ENCODE results near the gene JARID2.
A peak's percentile ranks its signal among the peaks of the same experiment; 100 is the strongest.
"Not testable (repeated sequence)": the region's sequence is repeated elsewhere in the genome, so short reads cannot be mapped to it uniquely, and the experiment has no call there.

The JARID2 gene

GRCh38 chr6:15296249-15296648 lies 50.4 kb downstream of the JARID2 start:
- DNase-seq (ENCODE audit: insufficient read length, low spot score) (no peak), FAIRE-seq (no peak)
- TF ChIP-seq PAX5 (IDR thresholded peaks at IDR 0.05; ENCODE audit: insufficient read depth, low read length, severe bottlenecking) (no peak), POU2F2 (IDR thresholded peaks at IDR 0.05; ENCODE audit: low read depth, low read length) (no peak), SPI1 (IDR thresholded peaks at IDR 0.05; ENCODE audit: low read depth, low read length) (no peak), POLR2AphosphoS5 (IDR thresholded peaks at IDR 0.05; ENCODE audit: low read depth, low read length) (no peak), POLR2A (IDR thresholded peaks at IDR 0.05; ENCODE audit: low read depth, low read length) (no peak), TAF1 (IDR thresholded peaks at IDR 0.05; ENCODE audit: low read depth, low read length) (no peak)

- TF ChIP-seq TAF1 (IDR thresholded peaks at IDR 0.05; ENCODE audit: low read depth, low read length) (no peak), PAX5 (IDR thresholded peaks at IDR 0.05; ENCODE audit: insufficient read depth, low read length, severe bottlenecking) (no peak), POLR2AphosphoS5 (IDR thresholded peaks at IDR 0.05; ENCODE audit: low read depth, low read length) (no peak), POU2F2 (IDR thresholded peaks at IDR 0.05; ENCODE audit: low read depth, low read length) (no peak), SPI1 (IDR thresholded peaks at IDR 0.05; ENCODE audit: low read depth, low read length) (no peak), POLR2A (IDR thresholded peaks at IDR 0.05; ENCODE audit: low read depth, low read length) (no peak)
- DNase-seq (ENCODE audit: insufficient read length, low spot score): no peak
- FAIRE-seq: peak; percentile 35
These were observed 50.9 kb downstream of the JARID2 start for GRCh38 chr6:15296735-15297134.

DNA sequence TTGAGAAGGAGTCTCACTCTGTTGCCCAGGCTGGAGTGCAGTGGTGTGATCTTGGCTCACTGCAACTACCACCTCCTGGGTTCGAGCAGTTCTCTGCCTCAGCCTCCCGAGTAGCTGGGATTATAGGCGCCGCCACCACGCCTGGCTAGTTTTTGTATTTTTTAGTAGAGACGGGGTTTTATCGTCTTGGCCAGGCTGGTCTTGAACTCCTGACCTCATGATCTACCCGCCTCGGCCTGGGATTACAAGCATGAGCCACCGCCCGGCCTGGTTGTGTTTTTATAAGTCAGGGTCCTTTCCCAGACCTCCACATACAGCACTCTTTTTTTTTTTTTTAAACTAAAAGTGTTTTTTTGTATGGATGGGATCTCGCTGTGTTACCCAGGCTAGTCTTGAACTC lies 51.3 kb downstream of the JARID2 start:
- not testable (repeated sequence) for FAIRE-seq

GRCh38 chr6:15297895-15298590 lies 52.2 kb downstream of the JARID2 start:
- FAIRE-seq (no peak), DNase-seq (ENCODE audit: insufficient read length, low spot score) (no peak)
- TF ChIP-seq POLR2AphosphoS5 (IDR thresholded peaks at IDR 0.05; ENCODE audit: low read depth, low read length): no peak
- TF ChIP-seq PAX5 (IDR thresholded peaks at IDR 0.05; ENCODE audit: insufficient read depth, low read length, severe bottlenecking): no peak
- no peak for TF ChIP-seq SPI1 (IDR thresholded peaks at IDR 0.05; ENCODE audit: low read depth, low read length)
- no peak for TF ChIP-seq POLR2A (IDR thresholded peaks at IDR 0.05; ENCODE audit: low read depth, low read length)
- no peak for TF ChIP-seq TAF1 (IDR thresholded peaks at IDR 0.05; ENCODE audit: low read depth, low read length)
- no peak for TF ChIP-seq POU2F2 (IDR thresholded peaks at IDR 0.05; ENCODE audit: low read depth, low read length)

More for the DNA sequence above, 51.3 kb downstream of the JARID2 start:
- not testable (repeated sequence) for DNase-seq (ENCODE audit: insufficient read length, low spot score)

GRCh38 chr6:15299430-15300131 lies 53.7 kb downstream of the JARID2 start:
- DNase-seq (ENCODE audit: insufficient read length, low spot score): peak; percentile 43
- TF ChIP-seq TAF1 (IDR thresholded peaks at IDR 0.05; ENCODE audit: low read depth, low read length) (0 out of 2 replicates have a peak, but pooled peaks have one; percentile 17), SPI1 (IDR thresholded peaks at IDR 0.05; ENCODE audit: low read depth, low read length) (peak; percentile 98), POLR2AphosphoS5 (IDR thresholded peaks at IDR 0.05; ENCODE audit: low read depth, low read length) (no peak), POU2F2 (IDR thresholded peaks at IDR 0.05; ENCODE audit: low read depth, low read length) (no peak), PAX5 (IDR thresholded peaks at IDR 0.05; ENCODE audit: insufficient read depth, low read length, severe bottlenecking) (peak; percentile 32), POLR2A (IDR thresholded peaks at IDR 0.05; ENCODE audit: low read depth, low read length) (no peak; the same call in 1 of the 2 replicates)
- peak; percentile 94 for FAIRE-seq

DNA sequence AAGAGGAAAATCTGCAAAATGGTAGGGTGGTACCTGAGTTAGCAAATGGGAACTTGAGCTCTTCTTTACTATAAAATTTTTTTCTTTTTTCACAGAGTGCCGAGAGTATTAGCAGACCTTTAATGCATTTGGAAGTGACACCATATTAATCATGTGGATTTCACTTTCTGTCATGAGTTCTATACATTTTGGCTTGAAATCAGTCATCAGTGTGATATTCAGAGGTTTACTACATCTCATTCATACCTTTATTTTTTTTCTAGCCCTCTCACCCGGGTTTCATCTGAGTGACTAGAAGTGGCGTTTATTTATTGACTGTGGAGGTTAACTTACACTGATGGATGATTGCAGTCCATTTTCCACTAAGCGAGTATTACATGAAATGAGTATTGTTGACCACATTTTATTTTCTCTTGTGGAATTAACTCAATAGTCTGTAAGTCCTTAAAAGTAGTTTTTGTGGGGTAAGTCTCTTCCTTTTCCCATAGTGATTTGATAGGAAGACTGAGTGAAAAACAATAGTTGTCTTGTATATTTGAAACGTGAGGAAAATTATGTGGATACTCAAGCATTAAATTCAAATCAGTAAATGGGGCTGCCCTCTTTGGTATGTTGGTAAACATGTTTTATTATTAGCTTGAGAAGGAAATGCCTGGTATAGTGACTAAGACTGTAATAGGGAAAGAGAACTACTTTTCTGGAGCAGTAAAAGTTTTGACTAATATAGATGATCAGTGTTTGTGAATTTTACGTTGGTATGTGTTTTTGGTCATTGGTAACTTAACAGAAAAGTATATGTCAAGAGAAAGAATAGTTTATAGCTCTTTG lies 55.5 kb downstream of the JARID2 start:
- FAIRE-seq (no peak), DNase-seq (ENCODE audit: insufficient read length, low spot score) (no peak)
- TF ChIP-seq PAX5 (IDR thresholded peaks at IDR 0.05; ENCODE audit: insufficient read depth, low read length, severe bottlenecking): no peak
- TF ChIP-seq POLR2AphosphoS5 (IDR thresholded peaks at IDR 0.05; ENCODE audit: low read depth, low read length): no peak
- no peak for TF ChIP-seq SPI1 (IDR thresholded peaks at IDR 0.05; ENCODE audit: low read depth, low read length)
- no peak for TF ChIP-seq POLR2A (IDR thresholded peaks at IDR 0.05; ENCODE audit: low read depth, low read length)
- TF ChIP-seq POU2F2 (IDR thresholded peaks at IDR 0.05; ENCODE audit: low read depth, low read length): no peak
- no peak for TF ChIP-seq TAF1 (IDR thresholded peaks at IDR 0.05; ENCODE audit: low read depth, low read length)

DNA sequence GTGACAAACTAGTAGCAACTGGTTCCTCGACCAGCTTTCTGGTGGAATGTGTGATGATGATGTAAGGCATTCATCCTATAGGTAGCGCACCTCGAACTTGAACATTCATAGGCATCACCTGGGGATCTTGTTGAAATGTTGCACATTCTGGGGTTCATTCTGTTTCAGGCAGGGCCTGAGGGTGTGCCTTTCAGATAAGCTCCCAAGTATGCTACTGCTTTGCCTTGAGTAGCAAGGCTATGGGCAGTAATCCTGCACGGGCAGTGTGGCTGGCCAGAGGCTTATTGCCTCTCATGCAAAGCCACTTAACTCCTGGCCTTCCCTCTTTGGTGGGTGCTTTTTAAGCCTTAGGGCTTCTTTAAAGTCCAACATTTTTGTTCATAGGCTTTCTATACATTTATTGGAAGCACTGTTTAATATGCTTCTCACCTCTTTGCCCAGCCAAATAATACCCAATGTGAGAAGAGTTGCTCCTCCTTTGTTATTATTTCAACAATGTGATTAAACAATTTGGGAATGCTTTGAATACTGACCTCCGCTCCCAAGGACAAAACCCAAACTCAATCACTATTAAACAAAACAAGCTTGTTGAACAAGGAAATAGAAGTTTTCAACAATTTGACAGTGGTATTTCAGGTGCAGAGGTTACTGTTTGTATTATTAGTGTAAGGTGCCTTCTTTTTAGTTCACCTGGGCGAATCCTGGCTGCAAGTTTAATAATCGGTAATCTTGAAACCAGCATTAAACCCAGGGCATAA lies 57.5 kb downstream of the JARID2 start:
- DNase-seq (ENCODE audit: insufficient read length, low spot score): no peak
- peak; percentile 48 for FAIRE-seq
- TF ChIP-seq SPI1 (IDR thresholded peaks at IDR 0.05; ENCODE audit: low read depth, low read length): no peak
- no peak for TF ChIP-seq POU2F2 (IDR thresholded peaks at IDR 0.05; ENCODE audit: low read depth, low read length)
- TF ChIP-seq PAX5 (IDR thresholded peaks at IDR 0.05; ENCODE audit: insufficient read depth, low read length, severe bottlenecking): no peak
- no peak for TF ChIP-seq TAF1 (IDR thresholded peaks at IDR 0.05; ENCODE audit: low read depth, low read length)
- TF ChIP-seq POLR2A (IDR thresholded peaks at IDR 0.05; ENCODE audit: low read depth, low read length): no peak
- no peak for TF ChIP-seq POLR2AphosphoS5 (IDR thresholded peaks at IDR 0.05; ENCODE audit: low read depth, low read length)

- FAIRE-seq (peak; percentile 52), DNase-seq (ENCODE audit: insufficient read length, low spot score) (no peak)
- TF ChIP-seq POLR2A (IDR thresholded peaks at IDR 0.05; ENCODE audit: low read depth, low read length): no peak
- TF ChIP-seq POU2F2 (IDR thresholded peaks at IDR 0.05; ENCODE audit: low read depth, low read length): no peak
- TF ChIP-seq POLR2AphosphoS5 (IDR thresholded peaks at IDR 0.05; ENCODE audit: low read depth, low read length): no peak
- TF ChIP-seq TAF1 (IDR thresholded peaks at IDR 0.05; ENCODE audit: low read depth, low read length): no peak
- TF ChIP-seq PAX5 (IDR thresholded peaks at IDR 0.05; ENCODE audit: insufficient read depth, low read length, severe bottlenecking): no peak
- TF ChIP-seq SPI1 (IDR thresholded peaks at IDR 0.05; ENCODE audit: low read depth, low read length): no peak
These were observed 58.0 kb downstream of the JARID2 start for GRCh38 chr6:15303920-15304291.
